Lung (tissue), 12 donors: ENCODE results near the gene DEFB114. TPM values are rescaled to one million over a fixed set of nuclear protein-coding genes. Genes with fewer than 3 reads are reported as not detected.

Source experiments
- ATAC-seq: fragments of 200-7000 bp; cut with Tn5 transposase; one replicate; pipeline ENCODE4 v1.9.1; 2020; ENCODE audit warnings: moderate number of reproducible peaks; ENCODE audit not compliant: insufficient read depth, low FRiP score
- DNase-seq, 3 donors: peaks; one replicate each; pipeline ENCODE4 v3.0.0-alpha.2; 2013 to 2017
- H3K27ac ChIP-seq, 2 donors: one replicate each; pipeline ENCODE4 v1.5.1; 2013; ENCODE audit warnings: mild to moderate bottlenecking in 2 of 2, moderate library complexity in 2 of 2, control low read depth in 1 of 2, inconsistent platforms in 1 of 2, low read depth in 1 of 2, low read length in 1 of 2
- H3K27me3 ChIP-seq, 3 donors: one replicate each; pipeline ENCODE4 v1.5.1; 2013; ENCODE audit warnings: low read length in 2 of 3; ENCODE audit not compliant: control insufficient read depth in 3 of 3, insufficient read depth in 3 of 3
- H3K36me3 ChIP-seq, 4 donors: one replicate each; pipeline ENCODE4 v1.5.1; 2013; ENCODE audit warnings: low read length in 4 of 4, mild to moderate bottlenecking in 1 of 4, moderate library complexity in 1 of 4; ENCODE audit not compliant: control insufficient read depth in 4 of 4, insufficient read depth in 4 of 4
- H3K4me1 ChIP-seq, 5 donors: one replicate each; pipeline ENCODE4 v1.5.1; 2013; ENCODE audit warnings: low read length in 5 of 5, mild to moderate bottlenecking in 2 of 5, moderate library complexity in 1 of 5; ENCODE audit not compliant: control insufficient read depth in 5 of 5, insufficient read depth in 5 of 5
- H3K4me3 ChIP-seq: one replicate; pipeline ENCODE4 v1.5.1; 2013; ENCODE audit warnings: mild to moderate bottlenecking, control low read depth, moderate library complexity
- H3K9ac ChIP-seq, 2 donors: one replicate each; pipeline ENCODE4 v1.5.1; 2013; ENCODE audit warnings: low read length in 2 of 2, control low read depth in 1 of 2; ENCODE audit not compliant: insufficient read depth in 1 of 2
- H3K9me3 ChIP-seq, 4 donors: one replicate each; pipeline ENCODE4 v1.5.1; 2013; ENCODE audit warnings: low read length in 3 of 4, mild to moderate bottlenecking in 1 of 4, moderate library complexity in 1 of 4; ENCODE audit not compliant: control insufficient read depth in 4 of 4, insufficient read depth in 3 of 4
- WGBS, 2 donors: extraction: QIAGEN DNeasy Blood & Tissue Kit; methylation state at CpG; one replicate each; pipeline ENCODE4 v1.1.7; 2013; 5-methylcytosine and 5-hydroxymethylcytosine counted together
- polyA plus RNA-seq, 2 donors: library from polyadenylated mRNA; stranded (reverse); fragments of 200-250 nt; gene quantifications; one replicate each; pipeline ENCODE4 v1.2.1, GENCODE V29; 2013
- total RNA-seq, 2 donors: library from RNA; depleted of rRNA in 1 of 2; stranded (reverse); fragments of >200 nt in 1 of 2; gene quantifications; one replicate each; pipeline ENCODE4 v1.2.1, GENCODE V29; 2014 to 2021
- TF ChIP-seq, protein P1 (sequence below): IDR thresholded peaks from 2 replicates; pipeline ENCODE4 v1.5.1; 2012; ENCODE audit warnings: mild to moderate bottlenecking; ENCODE audit errors: control extremely low read depth, extremely low read depth
- donor health status: control.
- donor health status: control.
- donor health status: Bipolar disorder and iron deficiency.
- donor health status: healthy.
- donor health status: DM: yes; HTN: yes; CAD: no.

DEFB114 gene
- total and polyA plus RNA-seq, 4 donors: not detected

DNA sequence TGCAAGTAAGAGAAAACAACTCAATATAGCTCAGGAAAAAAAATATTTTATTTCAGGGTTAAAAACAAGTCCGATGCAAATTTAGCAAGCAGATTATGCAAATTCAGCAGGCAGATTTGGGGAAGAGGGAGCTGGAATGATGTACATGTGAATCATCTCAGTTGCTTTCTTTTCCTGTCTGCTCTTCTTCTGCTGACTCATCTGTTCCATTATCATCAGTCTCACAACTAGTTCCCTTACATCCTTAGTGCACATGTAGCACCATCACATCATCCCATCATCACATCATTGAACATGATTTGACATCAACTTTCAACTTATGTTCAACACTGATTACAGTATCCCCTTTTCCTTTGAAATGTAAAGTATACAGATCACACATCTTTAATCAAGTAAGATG is 16.9 kb upstream of the DEFB114 start:
- Histone ChIP-seq H3K9me3 (no peaks in the 10 kb centered on the region), H3K4me1 (peaks cover 0 to 2% (median 0%) of the 10 kb centered on the region in 5 donors), H3K4me3 (no peak overlapping the region), H3K9ac (no peak overlapping the region), H3K36me3 (no peaks in the 10 kb centered on the region), H3K27me3 (no peaks in the 10 kb centered on the region), H3K27ac (no peak overlapping the region)
- DNase-seq (no peak), ATAC-seq (no peak)
- TF ChIP-seq, protein P1, sequence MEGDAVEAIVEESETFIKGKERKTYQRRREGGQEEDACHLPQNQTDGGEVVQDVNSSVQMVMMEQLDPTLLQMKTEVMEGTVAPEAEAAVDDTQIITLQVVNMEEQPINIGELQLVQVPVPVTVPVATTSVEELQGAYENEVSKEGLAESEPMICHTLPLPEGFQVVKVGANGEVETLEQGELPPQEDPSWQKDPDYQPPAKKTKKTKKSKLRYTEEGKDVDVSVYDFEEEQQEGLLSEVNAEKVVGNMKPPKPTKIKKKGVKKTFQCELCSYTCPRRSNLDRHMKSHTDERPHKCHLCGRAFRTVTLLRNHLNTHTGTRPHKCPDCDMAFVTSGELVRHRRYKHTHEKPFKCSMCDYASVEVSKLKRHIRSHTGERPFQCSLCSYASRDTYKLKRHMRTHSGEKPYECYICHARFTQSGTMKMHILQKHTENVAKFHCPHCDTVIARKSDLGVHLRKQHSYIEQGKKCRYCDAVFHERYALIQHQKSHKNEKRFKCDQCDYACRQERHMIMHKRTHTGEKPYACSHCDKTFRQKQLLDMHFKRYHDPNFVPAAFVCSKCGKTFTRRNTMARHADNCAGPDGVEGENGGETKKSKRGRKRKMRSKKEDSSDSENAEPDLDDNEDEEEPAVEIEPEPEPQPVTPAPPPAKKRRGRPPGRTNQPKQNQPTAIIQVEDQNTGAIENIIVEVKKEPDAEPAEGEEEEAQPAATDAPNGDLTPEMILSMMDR: no peak
- WGBS, 2 donors: 69 to 85% methylated on average over 1 of the region's 1 CpG

DNA sequence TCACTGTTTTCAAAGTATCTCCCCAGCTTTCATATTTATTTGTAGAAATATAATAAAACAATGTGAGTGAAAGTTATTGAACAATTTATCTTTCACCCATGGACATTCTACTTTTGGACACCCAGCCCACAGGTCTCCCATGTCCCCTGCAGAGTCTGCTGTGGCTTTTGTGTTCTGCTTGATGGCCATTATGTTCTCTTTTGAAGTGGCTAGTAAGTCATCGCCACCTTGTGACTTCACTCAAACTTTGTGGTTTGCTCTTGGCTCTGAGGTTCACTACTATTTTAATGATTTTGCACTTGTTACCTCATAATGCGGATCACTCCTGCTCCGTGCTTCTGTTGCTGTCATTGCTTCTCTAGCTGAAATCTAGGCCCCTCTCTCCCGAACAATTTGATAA is 15.6 kb upstream of the DEFB114 start:
- DNase-seq (no peak), ATAC-seq (no peak)
- H3K9me3 ChIP-seq: no peaks in the 10 kb centered on the region
- H3K27me3 ChIP-seq: no peaks in the 10 kb centered on the region
- H3K27ac ChIP-seq: no peak overlapping the region
- TF ChIP-seq, protein P1: no peak
- H3K9ac ChIP-seq: no peak overlapping the region
- H3K4me3 ChIP-seq: no peak overlapping the region
- H3K36me3 ChIP-seq: no peaks in the 10 kb centered on the region
- 82% methylated on average over 4 of the region's 4 CpGs for WGBS, 2 donors
- peaks cover 0 to 2% (median 0%) of the 10 kb centered on the region in 5 donors for H3K4me1 ChIP-seq

DNA sequence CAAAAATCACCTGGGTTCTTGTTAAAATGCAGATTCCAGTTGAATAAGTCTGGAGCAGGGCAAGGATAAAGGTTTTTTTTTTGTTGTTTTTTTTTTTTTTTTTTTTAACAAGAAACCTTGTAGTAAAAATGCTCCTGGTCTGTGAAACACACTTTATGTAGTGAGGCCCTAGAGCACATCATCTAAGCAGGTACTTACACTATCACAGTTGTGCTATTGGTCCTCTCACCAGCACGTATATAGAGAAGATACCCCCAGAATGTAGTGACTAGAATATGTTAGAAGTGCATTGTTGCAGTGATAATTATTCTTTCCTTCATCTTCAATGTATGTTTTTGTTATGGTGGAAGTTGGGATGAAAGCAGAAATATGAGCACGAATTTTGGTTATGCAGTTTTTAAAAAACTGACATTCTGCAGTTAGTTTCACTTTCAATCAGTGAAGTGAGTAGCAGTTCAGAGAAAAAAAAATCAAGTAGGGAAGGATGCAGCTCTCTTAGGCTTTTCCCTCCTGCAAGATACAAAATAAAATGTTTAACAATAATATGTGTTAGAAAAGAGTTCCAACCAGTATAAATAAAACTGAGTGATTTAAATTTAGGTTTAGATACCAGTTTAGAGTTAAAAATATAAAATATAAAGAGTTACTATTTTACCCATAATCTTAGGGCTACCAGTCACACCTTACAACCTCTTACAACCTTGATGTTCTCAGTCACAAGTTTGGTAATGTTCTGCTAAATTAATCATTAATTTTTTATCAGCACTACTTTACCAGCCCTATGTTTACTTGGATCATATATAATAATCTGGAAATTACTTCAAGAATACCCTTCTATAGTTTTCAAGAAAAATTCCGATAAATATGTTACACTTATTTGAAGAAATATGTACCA is 14.6 kb upstream of the DEFB114 start:
- Histone ChIP-seq H3K9me3 (no peaks in the 10 kb centered on the region), H3K27ac (no peak overlapping the region), H3K9ac (no peak overlapping the region), H3K36me3 (no peaks in the 10 kb centered on the region), H3K4me3 (no peak overlapping the region), H3K4me1 (peaks cover 0 to 2% (median 0%) of the 10 kb centered on the region in 5 donors), H3K27me3 (no peaks in the 10 kb centered on the region)
- ATAC-seq (peak; percentile 13), DNase-seq (peak in 2 of 3 donors; percentile 29 to 32)
- WGBS, 2 donors: 38 to 41% methylated on average over 3 of the region's 3 CpGs
- TF ChIP-seq, protein P1: no peak
